ENCODE results near the gene SSU72.
A peak's percentile ranks its signal among the peaks of the same experiment; 100 is the strongest.
"Not testable (repeated sequence)": the region's sequence is repeated elsewhere in the genome, so short reads cannot be mapped to it uniquely, and the experiment has no call there.

SSU72 gene

DNA sequence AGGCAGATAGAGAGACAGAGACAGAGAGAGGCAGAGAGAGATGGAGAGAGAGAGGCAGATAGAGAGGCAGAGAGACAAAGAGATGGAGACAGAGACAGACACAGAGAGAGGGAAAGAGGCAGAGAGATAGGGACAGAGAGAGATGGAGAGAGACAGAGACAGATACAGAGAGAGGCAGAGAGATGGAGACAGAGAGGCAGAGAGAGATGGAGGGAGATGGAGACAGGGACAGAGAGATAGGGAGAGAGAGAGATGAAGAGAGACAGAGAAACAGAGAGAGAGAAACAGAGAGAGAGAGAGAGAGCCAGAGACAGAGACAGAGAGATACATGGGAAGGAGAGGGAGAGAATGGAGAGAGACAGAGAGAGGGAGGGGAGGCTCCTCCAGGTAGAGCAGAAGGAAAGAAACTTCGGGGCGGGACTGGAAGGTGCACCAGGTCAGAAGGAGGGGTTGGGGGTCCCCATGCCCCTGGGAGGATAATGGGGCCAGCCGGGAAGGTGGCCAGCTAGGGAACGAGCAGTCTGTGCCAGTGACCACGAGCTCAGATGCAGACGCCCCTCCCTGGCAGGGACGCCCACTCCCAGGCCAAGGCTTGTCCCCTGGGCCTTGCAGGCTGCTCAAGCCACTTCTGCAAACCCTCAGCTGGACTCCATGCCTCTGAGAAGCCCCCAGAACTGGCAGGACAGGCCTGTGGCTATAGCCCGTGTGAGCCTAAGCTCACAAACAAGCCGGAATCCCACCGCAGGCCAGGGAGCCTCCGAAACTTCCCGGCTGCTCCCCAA lies 22.0 kb upstream of the SSU72 start:
- no peak for DNase-seq (ENCODE audit: low spot score)

DNA sequence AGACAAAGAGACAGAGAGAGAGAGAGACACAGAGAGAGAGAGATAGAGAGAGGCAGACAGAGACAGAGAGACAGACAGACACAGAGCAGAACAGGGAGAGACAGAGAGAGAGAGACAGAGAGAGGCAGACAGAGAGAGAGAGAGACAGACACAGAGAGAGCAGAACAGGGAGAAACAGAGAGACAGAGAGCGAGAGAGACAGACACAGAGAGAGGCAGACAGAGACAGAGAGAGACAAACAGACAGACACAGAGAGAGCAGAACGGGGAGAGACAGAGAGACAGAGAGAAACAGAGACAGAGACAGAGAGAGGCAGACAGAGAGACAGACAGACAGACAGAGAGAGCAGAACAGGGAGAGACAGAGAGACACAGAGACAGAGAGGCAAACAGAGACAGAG lies 20.7 kb upstream of the SSU72 start:
- not testable (repeated sequence) for DNase-seq (ENCODE audit: low spot score)

DNA sequence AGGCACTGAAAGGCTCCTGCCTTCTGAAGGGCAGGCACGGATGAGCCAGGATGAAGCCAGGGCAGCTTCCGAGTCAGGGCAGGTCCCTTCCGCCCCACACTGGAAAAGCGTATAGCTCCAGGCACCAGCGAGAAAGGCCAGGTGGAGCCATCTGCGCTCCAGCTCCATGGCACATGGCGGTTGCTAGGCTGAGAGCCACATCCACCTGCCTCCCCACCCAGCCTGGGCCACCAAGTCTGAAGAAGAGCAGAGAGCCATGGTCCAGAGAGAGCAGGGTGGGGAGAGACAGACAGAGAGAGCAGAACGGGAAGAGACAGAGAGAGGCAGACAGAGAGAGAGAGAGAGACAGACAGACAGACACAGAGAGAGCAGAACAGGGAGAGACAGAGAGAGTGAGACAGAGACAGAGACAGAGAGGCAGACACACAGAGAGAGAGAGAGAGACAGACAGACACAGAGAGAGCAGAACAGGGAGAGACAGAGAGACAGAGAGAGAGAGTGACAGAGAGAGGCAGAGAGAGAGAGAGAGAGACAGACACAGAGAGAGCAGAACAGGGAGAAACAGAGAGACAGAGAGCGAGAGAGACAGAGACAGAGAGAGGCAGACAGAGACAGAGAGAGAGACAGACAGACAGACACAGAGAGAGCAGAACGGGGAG lies 20.1 kb upstream of the SSU72 start:
- DNase-seq (ENCODE audit: low spot score) = peak; percentile 46

DNA sequence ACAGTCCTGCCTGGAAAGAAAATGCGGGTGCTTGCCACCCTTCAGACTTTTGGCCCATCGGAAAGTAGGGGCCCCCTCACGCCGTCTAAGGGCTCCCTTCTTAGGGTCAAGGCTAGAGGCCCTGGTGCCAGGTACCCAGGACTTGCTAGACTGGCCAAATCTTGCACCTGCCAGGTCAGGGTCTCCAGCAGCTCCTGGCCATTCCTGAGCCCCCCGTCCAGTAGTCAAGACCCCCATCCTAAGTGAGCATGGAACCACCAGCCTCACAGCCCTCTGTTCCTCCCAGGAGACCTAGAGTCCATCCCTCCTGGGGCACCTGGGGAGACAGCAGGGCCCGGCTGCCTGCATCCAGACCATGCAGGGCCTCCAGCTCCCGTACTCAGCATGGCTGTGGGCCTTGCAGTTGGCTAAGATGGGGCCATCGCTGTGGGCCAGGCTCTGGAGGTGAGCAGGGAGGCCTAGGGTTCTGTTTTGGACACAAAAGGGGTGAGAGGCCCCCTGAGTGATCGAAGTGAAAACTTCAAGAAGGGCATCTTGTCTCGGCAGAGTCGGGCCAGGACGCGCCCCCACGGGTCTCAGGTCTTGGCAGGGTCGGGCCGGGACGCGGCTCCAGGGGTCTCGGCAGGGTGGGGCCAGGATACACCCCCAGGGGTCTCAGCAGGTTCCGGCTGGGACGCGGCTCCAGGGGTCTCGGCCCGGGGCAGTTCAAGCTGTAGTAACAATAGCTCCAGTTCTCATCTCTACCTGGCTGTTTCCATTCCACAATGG lies 19.4 kb upstream of the SSU72 start:
- DNase-seq (ENCODE audit: low spot score) = no peak

DNA sequence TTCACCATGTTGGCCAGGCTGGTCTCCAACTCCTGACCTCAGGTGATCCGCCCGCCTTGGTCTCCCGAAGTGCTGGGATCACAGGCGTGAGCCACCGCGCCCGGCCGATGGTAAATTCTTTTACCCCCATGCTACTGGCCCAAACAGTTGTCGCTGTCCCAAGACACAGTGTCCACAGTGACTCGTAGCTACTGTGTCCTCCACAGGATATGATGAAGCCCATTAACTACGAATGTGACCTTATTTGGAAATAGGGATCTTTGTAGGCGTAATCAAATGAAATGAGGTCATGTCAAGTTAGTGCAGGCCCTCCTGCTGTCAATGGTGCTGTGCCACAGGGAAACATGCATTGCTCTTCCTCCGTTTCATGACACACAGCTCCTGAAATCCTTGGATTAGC lies 16.8 kb upstream of the SSU72 start:
- DNase-seq (ENCODE audit: low spot score) = peak; percentile 55

DNA sequence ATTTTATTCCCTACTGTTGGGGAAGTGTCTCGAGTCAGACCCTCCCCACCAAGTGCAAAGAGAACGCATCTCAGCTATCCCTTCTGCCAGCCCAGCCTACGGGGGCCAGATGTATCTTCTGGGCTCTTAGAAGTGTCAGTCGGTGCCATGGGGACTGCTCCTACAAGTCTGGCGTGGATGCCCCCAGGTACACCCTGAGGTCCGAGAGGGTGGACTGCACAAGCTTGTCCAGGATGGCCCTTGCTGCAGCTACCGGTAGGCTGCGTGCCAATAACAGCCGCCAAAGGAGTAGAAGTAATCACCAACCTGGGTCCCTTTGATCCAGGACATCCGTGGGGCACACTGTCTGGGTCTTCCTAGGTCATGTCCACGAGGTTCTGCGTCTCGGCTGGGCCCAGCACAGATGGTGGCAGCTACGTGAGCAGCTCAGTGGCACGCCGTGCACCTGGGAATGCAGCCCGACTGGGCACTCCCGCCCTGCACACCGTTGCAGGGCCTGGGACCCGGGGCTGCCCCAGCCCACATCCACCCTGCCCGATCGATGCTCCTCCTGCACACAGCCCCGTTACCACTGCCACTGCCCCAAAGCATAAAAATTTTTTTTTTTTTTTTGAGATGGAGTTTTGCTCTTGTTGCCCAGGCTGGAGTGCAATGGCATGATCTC lies 8.8 kb upstream of the SSU72 start:
- no peak for DNase-seq (ENCODE audit: low spot score)

DNA sequence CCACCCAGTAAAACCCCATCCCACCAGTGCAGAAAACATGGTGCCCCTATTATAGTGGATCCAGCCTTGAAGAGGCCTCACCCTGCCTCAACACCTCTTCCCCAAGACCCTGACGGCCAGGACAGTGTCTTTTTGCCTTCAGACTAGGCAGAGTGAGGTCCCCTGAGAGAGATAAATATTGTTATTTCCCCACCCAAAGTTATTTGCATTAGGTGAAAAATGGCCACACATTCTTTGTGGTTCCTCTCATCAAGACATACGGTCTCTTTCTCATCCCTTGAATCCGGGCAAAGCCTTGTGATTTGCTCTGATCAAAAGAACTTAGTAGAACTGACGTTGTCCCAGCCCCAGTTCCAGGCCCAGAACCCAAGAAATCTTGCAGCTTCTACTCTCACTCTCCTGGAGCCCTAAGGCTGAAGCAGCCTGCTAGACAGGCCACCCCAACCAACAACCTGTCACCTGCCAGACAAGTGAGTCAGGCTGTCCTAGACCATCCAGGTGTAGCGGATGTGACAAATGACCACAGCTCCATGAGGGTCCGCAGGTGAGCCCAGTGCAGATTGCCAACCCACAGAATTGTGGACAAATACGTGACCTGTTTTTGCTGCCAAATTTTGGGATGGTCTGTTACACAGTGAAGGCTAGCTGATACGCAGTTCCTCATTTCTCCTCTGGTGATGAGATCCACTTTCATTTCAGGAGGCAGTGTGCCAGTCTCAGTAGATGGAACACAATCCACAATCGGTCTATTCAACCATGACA lies 8.1 kb upstream of the SSU72 start:
- no peak for DNase-seq (ENCODE audit: low spot score)

DNA sequence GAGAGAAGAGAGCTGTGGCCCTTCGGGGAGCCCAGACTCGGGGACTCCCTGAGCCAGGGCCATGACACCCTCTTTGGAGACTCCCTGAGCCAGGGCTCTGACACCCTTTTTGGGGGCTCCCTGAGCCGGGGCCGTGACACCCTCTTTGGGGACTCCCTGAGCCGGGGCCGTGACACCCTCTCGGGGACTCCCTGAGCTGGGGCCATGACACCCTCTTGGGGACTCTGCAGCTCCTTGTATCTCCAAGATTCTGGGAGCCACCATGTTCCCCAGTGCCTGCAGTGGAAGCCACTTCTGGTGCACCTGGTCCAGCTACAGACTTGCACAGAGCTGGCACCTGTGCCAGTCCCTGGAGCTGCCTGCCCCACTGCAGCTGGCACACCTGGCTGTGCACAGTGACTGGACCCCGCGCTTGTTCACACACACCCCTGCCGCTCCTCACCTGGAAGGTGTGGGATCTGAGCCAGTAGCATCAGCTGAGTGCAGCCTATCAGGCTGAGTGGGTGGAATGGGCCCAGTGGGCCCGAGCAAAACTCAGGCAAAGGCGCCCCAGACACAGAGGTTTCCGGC lies 3.8 kb upstream of the SSU72 start:
- no peak for DNase-seq (ENCODE audit: low spot score)

DNA sequence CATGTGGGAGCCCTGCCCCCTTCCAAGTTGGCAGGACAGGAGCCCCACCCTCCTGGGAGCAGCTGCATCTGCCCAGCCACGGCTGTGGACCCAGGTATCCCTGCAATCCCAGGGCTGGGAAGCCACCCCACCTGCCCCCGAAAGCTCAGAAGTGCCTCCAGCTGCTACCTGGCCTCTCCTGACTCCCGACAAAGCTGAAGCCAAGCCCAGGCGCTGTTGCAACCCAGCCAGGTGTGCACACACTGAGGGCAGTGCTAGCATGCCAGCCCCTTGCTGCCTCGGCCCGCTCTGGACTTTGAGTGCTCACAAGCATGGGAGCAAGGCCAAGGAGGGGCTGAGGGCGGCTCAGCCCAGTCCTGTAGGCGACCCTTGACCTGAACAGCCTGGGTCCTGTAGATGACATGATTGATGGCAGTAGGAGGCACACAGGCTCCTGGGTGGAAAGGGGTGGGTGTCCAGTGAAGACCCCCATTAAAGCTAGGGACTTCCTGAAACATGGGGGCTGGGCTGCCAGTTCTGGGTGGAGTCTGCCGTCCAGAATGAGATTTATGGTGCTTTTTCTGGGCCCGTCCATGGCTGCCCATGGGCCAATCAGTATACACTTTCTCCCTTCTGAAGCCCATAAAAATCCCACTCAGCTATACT lies 2.8 kb upstream of the SSU72 start:
- no peak for DNase-seq (ENCODE audit: low spot score)

DNA sequence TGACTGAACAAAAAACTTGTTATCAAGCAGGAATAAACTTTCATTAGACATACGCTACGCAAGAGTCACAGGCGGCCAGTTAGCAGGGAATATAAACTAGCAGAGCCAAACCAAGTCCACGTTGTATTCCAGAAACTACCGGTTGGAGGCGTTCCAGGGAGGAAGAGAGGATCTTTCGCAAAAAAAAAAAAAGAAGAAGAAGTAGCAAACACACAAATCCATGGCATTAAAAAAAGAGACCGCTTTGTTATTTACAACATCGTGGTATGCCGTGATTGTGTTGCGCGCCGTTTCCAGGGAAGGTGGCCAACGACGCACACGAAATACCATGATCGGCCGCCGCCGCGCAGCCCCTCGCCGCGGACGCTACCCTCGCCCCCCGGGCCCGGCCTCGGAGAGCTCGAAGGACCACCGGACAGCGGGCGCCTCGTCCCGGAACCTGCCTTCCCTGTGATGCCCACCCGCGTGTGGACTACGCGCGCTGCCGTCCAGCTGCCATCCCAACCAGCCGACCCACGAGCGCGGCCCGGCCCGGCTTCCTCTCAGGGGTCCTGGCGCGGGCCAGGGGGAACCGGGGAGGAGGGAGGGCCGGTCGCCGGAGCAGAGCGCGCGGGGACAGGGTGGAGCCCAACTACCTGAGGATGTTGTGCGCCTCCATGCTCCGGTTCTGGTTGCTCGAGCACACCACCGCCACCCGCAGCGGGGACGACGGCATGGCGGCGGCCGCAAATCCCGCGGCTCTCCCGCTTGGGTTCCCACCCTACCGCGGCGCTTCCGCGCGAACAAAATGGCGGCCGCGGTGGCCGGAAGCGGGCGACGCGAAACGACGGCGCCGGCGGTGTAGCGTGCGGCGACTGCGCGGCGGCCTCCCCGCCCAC lies 581 bp downstream of the SSU72 start:
- peak; percentile 32 for DNase-seq (ENCODE audit: low spot score)

DNA sequence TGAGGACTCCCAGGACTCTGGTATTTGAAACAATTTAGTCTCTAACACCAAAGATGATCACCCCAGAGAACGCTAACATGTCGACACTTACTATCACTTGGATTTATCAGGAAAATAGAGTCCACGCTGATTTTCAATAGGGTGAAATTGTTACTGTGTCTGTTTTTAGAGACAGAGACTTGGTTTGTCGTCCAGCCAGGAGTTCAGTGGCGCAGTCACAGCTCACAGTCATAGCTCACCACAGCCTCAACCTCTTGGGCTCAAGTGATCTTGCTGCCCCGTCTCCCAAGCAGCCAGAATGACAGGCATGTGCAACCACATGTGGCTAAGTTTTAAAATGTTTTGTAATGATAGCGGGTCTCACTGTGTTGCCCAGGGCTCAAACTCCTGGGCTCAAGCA lies 5.3 kb downstream of the SSU72 start:
- DNase-seq (ENCODE audit: low spot score) = no peak

DNA sequence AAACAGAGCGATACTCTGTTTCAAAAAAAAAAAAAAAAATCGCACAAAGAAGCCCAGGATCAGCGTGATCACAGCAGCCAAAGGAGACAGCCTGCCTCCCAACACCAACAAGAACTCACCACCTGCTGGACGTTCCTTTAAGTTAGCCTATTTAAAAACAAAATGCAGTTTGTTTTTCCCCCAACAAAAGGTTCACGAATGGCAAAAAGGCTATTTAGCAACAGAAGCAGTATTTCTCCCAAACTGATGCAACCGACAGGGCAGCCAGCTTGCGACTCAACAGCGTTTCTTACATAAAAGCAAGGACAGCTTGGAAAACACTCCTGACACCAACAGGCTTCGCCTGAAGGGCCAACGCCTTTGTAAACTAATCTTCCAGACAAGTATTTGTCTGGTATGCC lies 6.8 kb downstream of the SSU72 start:
- no peak for DNase-seq (ENCODE audit: low spot score)

DNA sequence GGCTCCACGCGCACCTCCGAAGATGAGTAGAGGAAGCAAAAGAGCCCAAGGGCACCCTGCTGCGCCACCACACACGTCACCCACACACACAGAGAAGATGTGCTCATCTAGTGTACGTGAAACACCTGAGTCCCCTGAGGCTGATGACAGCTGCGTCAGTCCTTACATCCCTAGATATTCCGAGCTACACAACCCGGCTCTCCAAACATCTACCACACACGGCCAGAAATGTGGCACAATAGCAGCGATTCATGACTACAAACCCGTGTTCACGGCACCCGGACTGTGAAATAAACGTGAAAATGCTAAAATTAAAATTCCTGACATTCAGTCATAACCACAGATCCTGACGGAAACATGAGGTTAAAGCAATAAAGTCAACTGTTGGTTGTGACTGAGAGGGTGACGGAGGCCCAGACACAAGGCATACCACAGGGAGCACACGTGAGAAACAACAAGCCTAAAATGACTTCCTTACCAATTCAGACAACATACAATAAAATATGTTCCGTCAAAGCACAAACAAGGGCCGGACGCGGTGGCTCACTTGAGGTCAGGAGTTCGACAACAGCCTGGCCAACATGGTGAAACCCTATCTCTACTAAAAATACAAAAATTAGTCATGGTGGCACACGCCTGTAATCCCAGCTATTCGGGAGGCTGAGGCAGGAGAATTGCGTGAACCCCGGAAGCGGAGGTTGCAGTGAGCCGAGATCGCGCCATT lies 7.3 kb downstream of the SSU72 start:
- DNase-seq (ENCODE audit: low spot score) = no peak

DNA sequence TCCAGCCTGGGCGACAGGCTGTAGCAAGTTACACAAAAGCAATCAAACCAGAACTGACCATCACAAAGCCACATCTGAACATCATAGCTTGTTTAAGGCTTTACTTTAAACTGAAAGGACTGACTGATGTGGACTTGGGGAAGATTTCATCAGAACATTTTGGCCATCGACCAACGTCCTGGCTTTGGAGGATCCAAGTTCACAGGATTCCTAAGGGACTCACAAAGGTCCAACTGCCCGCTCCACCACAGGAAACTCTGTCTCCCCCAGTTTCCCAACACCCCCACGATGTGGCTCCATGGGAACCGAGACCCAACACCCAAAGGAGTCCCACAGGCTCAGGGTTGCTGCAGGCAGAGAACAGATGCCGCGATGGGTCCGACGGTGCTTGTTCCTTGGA lies 9.3 kb downstream of the SSU72 start:
- no peak for DNase-seq (ENCODE audit: low spot score)

DNA sequence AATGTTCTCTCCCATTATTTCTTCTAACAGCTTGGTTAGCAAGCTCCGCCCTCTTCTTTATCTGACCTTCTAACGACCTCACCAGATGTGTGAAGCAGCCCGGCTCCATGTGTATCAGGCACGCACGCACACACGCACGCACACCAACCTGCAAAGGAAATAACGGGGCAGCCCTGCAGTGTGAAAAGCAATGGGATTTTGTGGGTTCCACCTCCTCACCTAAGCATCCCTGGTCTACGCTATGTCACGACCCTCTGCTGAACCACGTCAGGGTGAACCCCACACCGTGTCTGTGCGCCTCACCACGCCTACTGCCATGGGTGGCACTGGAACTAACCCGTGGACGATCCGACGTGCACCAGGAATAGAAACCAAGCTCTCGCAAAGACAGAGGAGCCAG lies 10.4 kb downstream of the SSU72 start:
- no peak for DNase-seq (ENCODE audit: low spot score)

DNA sequence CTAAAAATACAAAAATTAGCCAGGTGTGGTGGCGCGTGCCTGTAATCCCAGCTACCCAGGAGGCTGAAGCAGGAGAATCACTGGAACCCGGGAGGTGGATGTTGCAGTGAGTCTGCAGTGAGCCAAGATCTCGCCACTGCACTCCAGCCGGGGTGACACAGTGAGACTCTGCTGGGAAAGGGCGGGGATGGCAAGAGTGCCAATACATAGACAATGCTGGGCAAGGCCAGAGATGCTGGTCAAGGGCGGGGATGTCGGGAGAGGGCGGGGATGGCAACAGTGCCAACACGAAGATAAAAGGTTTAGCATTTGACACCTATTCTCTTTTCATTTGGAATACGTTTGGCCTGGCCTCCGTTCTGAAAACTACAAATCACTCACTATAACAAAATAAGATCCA lies 11.0 kb downstream of the SSU72 start:
- DNase-seq (ENCODE audit: low spot score) = no peak

DNA sequence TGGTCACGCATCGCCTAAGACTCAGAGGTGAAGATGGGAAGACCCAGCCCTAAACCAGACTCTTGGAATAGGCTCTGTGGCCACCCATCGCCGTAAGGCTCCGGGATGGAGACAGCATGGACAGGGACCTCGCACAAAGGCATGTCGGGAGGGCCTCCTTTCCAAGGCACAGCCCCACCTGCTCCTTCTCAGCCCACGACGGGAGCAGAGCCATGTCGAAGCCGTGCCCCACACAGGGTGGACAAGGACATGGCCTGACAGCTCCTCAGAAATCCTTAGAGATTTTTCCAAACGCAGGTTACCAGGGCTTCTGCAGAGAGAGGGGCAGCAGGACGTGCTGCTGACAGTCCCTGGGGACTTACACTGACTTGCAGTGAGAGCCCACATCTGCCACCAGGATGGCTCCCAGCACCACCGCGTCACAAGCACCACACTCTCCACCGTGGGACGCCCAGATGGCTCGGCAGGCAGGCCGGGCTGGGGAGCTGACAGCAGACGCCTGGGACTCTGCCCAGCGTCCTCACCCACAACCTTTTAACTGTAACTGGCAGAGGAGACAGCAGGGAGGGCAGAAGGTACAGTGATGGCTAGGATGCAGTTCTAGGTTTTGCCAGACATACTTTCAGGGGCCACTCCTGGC lies 12.0 kb downstream of the SSU72 start:
- DNase-seq (ENCODE audit: low spot score) = no peak

DNA sequence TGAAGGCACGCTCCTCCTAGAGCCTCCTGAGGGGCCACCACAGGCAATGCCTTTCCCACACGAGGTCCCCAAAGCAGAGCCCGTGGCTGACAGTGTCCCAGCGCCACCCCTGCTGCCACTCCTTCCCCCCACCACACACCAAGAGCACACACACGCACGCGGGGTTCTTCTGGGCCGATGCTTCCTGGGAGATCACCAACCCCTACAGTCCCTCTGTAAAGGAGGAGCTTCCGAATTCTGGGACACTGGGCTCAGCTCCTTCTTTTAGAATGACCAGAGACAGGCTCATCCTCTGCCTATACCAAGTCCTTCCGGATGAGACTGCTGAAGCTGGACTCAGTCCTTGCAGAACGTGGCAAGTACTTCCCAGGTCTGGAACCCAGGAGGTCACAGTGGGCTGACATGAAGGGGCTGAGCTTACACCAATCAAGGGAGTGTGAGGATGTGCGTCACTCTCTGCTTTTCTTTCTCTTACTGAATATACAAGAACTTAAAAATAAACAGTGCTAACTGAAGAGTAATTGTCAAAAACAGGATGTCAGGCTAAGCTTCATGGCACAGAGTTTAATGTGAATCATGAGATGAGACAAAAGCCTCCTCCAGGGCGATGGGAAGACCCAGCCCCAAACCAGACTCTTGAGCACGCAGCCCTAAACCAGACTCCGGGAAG lies 12.7 kb downstream of the SSU72 start:
- DNase-seq (ENCODE audit: low spot score) = no peak

Measured in SK-N-DZ (cell line).